Spleen (tissue), 7 donors: Measurements from ENCODE around the gene ESYT2.
"Not testable (repeated sequence)": the region's sequence is repeated elsewhere in the genome, so short reads cannot be mapped to it uniquely, and the experiment has no call there.

Experiments
- POLR2A ChIP-seq, 3 donors: fragments of 450-650 bp; IDR thresholded peaks; one replicate each; pipeline ENCODE4 v1.5.1; 2017; ENCODE audit warnings: antibody characterized with exemption in 3 of 3, mild to moderate bottlenecking in 1 of 3
- POLR2AphosphoS5 ChIP-seq, 3 donors: sonication (generic); formaldehyde crosslinking; IDR thresholded peaks; one replicate each; pipeline ENCODE4 v1.5.1; 2017; ENCODE audit warnings: antibody characterized with exemption in 3 of 3
- TF ChIP-seq, protein P1 (sequence below), 11 experiments: fragments of 200-600 bp in 7 of 11; fragments of 450-650 bp in 4 of 11; sonication (generic) in 4 of 11; IDR thresholded peaks in 8 of 11; conservative IDR thresholded peaks in 3 of 11; 1 replicate in 7 of 11; 2 replicates in 4 of 11; pipeline versions ENCODE4 v1.4.0 to v1.8.0; 2016 to 2021; ENCODE audit warnings: antibody characterized with exemption in 11 of 11, inconsistent platforms in 4 of 11, mild to moderate bottlenecking in 1 of 11
- donor health status: DM: no; HTN: no; CAD: no; lungs with moderate emphysema.
- donor health status: DM: no; HTN: no; CAD: no.
- donor health status: DM: no; HTN: no; CAD: no.

DNA sequence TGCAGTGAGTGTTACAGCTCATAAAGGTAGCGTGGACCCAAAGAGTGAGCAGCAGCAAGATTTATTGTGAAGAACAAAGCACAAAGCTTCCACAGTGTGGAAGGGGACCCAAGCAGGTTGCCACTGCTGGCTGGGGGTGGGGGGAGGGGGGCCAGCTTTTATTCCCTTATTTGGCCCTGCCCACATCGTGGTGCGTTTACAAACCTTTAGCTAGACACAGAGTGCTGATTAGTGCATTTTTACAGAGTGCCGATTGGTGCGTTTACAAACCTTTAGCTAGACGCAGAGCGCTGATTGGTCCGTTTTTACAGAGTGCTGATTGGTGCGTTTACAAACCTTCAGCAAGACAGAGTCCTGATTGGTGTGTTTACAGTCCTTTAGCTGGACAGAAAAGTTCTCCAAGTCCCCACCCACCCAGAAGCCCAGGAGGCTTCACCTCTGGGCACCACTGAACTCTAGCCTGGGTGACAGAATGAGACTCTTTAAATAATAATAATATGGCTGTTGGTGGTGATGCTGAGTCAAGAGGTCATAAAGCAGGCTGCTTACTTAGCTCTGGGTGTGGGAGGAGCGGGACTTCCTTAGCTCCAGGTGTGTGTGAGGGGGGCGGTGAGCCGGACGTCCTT, 33.8 kb upstream of the ESYT2 start:
- TF ChIP-seq, protein P1, sequence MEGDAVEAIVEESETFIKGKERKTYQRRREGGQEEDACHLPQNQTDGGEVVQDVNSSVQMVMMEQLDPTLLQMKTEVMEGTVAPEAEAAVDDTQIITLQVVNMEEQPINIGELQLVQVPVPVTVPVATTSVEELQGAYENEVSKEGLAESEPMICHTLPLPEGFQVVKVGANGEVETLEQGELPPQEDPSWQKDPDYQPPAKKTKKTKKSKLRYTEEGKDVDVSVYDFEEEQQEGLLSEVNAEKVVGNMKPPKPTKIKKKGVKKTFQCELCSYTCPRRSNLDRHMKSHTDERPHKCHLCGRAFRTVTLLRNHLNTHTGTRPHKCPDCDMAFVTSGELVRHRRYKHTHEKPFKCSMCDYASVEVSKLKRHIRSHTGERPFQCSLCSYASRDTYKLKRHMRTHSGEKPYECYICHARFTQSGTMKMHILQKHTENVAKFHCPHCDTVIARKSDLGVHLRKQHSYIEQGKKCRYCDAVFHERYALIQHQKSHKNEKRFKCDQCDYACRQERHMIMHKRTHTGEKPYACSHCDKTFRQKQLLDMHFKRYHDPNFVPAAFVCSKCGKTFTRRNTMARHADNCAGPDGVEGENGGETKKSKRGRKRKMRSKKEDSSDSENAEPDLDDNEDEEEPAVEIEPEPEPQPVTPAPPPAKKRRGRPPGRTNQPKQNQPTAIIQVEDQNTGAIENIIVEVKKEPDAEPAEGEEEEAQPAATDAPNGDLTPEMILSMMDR (IDR thresholded peaks at IDR 0.05 in 8 of 11, conservative IDR thresholded peaks at IDR 0.05 in 3 of 11), result not testable (repeated sequence)
- not testable (repeated sequence) for TF ChIP-seq POLR2AphosphoS5, POLR2A (IDR thresholded peaks at IDR 0.05)
